ENCODE results near the gene SYCE3. TPM values are rescaled to one million over a fixed set of nuclear protein-coding genes. Genes with fewer than 3 reads are reported as not detected.

SYCE3 gene
- total RNA-seq, 2 experiments from 2014 or later, result not detected

GRCh38 chr22:50525104-50525857 lies 37.4 kb downstream of the SYCE3 start, which contains the start of gene SCO2:
SCO2 (minus strand) TSS chr22:50525598; CDS start chr22:50524411, 1,187 bp downstream.
- Mint-ChIP-seq H3K4me3 (peak within 1 kb of the TSS; percentile 94), H3K27ac (peak within 1 kb of the TSS; percentile 88), H3K4me1 (ENCODE audit: low read depth) (peaks cover 25% of the 10 kb centered on the region), H3K27me3 (no peaks in the 10 kb centered on the region), H3K9me3 (no peaks in the 10 kb centered on the region), H3K36me3 (ENCODE audit: low read depth) (peaks cover 28% of the 10 kb centered on the region)
- ChIA-PET CTCF (interaction anchor here (0.6 to 4.3 kb wide), 49 partner anchors 10 to 563 kb away, joined by 3 to 80 read pairs (median 4); partner anchors contain the start of genes ARSA, CHKB, HDAC10 and KLHDC7B), POLR2A (interaction anchor here (0.8 to 6.7 kb wide), 37 partner anchors 10 to 335 kb away, joined by 3 to 175 read pairs (median 4); partner anchors contain the start of genes ADM2, ARSA, CHKB and CPT1B)
- DNase-seq (peak; percentile 99), ATAC-seq (peak; percentile 59)
- TF ChIP-seq CTCF (IDR thresholded peaks at IDR 0.05), result no peak
- intact Hi-C loops (cut with micrococcal nuclease), result loop anchor here (5.0 kb wide), 1 partner anchor 57 kb away; the partner anchor contains the start of gene CHKB

- intact Hi-C loops (cut with micrococcal nuclease), result loop anchor here (5.0 kb wide), 1 partner anchor 58 kb away; the partner anchor contains the start of gene CHKB
- POLR2A ChIA-PET, result interaction anchor here (0.8 to 6.7 kb wide), 20 partner anchors 9 to 334 kb away, joined by 3 to 175 read pairs (median 14); partner anchors contain the start of genes CHKB, HDAC10, KLHDC7B and LMF2
- Mint-ChIP-seq H3K4me1 (ENCODE audit: low read depth) (peaks cover 25% of the 10 kb centered on the region), H3K36me3 (ENCODE audit: low read depth) (peaks cover 32% of the 10 kb centered on the region), H3K27ac (peak overlapping the region; percentile 86), H3K9me3 (no peaks in the 10 kb centered on the region), H3K4me3 (peak overlapping the region; percentile 94), H3K27me3 (no peaks in the 10 kb centered on the region)
- ATAC-seq (no peak), DNase-seq (no peak)
- no peak for TF ChIP-seq CTCF (IDR thresholded peaks at IDR 0.05)
- CTCF ChIA-PET, result interaction anchor here (1.3 to 4.3 kb wide), 16 partner anchors 10 to 318 kb away, joined by 3 to 80 read pairs (median 14); partner anchors contain the start of genes HDAC10, KLHDC7B, LMF2 and MAPK12
Measured at GRCh38 chr22:50524676-50525103, 38.0 kb downstream of the SYCE3 start.

GRCh38 chr22:50523806-50524675 lies 38.7 kb downstream of the SYCE3 start:
- ChIA-PET CTCF (interaction anchor here (1.4 to 4.3 kb wide), 10 partner anchors 9 to 318 kb away, joined by 3 to 80 read pairs (median 21); partner anchors contain the start of genes KLHDC7B, LMF2, NCAPH2 and SYCE3), POLR2A (interaction anchor here (0.8 to 6.7 kb wide), 16 partner anchors 8 to 333 kb away, joined by 3 to 175 read pairs (median 20); partner anchors contain the start of genes CHKB, KLHDC7B, LMF2 and NCAPH2)
- no peak for TF ChIP-seq CTCF (IDR thresholded peaks at IDR 0.05)
- H3K4me1 Mint-ChIP-seq (ENCODE audit: low read depth), result peaks cover 25% of the 10 kb centered on the region
- peak overlapping the region; percentile 86 for H3K27ac Mint-ChIP-seq
- no peaks in the 10 kb centered on the region for H3K9me3 Mint-ChIP-seq
- intact Hi-C loops (cut with micrococcal nuclease), result no loop called here
- no peak for DNase-seq
- no peaks in the 10 kb centered on the region for H3K27me3 Mint-ChIP-seq
- peak overlapping the region; percentile 94 for H3K4me3 Mint-ChIP-seq
- H3K36me3 Mint-ChIP-seq (ENCODE audit: low read depth), result peaks cover 36% of the 10 kb centered on the region
- ATAC-seq, result no peak

- H3K9me3 Mint-ChIP-seq, result no peaks in the 10 kb centered on the region
- H3K4me1 Mint-ChIP-seq (ENCODE audit: low read depth), result peaks cover 23% of the 10 kb centered on the region
- DNase-seq (no peak), ATAC-seq (no peak)
- CTCF ChIA-PET, result no interaction called here
- POLR2A ChIA-PET, result interaction anchor here (0.8 to 5.8 kb wide), 7 partner anchors 8 to 97 kb away, joined by 3 to 111 read pairs (median 21); partner anchors contain the start of genes LMF2, NCAPH2, SBF1 and SYCE3
- peak overlapping the region; percentile 94 for H3K4me3 Mint-ChIP-seq
- intact Hi-C loops (cut with micrococcal nuclease), result no loop called here
- TF ChIP-seq CTCF (IDR thresholded peaks at IDR 0.05), result no peak
- H3K27me3 Mint-ChIP-seq, result no peaks in the 10 kb centered on the region
- no peak overlapping the region for H3K27ac Mint-ChIP-seq
- H3K36me3 Mint-ChIP-seq (ENCODE audit: low read depth), result peaks cover 31% of the 10 kb centered on the region
Measured at GRCh38 chr22:50523458-50523805, 39.3 kb downstream of the SYCE3 start.
